ENCODE measurements around the gene PAN3.
A peak's percentile ranks its signal among the peaks of the same experiment; 100 is the strongest.
"Not testable (repeated sequence)": the region's sequence is repeated elsewhere in the genome, so short reads cannot be mapped to it uniquely, and the experiment has no call there.

Gene PAN3

GRCh38 chr13:28138012-28138755 lies at the start of gene PAN3:
Gene PAN3 (plus strand): TSS chr13:28138545. CDS start chr13:28138658, 113 bp downstream.
- peak; percentile 90 for DNase-seq

- no peak for DNase-seq
These were observed 49.3 kb upstream of the PAN3 start for GRCh38 chr13:28089065-28089464.

DNA sequence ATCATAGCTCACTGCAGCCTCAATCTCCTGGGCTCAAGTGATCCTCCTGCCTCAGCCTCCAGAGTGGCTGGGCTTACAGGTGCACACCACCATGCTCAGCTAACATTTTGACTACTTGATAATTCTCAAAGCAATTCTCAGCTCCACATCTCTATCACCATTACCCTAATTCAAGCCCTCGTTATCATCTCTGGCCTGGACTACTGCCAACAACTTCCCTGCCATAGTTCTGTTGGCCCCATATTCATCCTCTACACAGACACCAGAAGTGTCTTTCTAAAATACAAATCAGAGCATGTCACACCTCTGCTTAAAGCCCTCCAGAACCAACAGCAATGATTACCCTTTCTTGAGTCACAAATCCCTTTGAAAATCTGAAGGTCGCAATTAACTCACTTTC lies 45.9 kb upstream of the PAN3 start:
- no peak for DNase-seq

- no peak for DNase-seq
These were observed 44.5 kb upstream of the PAN3 start for GRCh38 chr13:28093881-28094280.

GRCh38 chr13:28094306-28094705 lies 44.0 kb upstream of the PAN3 start:
- no peak for DNase-seq

DNA sequence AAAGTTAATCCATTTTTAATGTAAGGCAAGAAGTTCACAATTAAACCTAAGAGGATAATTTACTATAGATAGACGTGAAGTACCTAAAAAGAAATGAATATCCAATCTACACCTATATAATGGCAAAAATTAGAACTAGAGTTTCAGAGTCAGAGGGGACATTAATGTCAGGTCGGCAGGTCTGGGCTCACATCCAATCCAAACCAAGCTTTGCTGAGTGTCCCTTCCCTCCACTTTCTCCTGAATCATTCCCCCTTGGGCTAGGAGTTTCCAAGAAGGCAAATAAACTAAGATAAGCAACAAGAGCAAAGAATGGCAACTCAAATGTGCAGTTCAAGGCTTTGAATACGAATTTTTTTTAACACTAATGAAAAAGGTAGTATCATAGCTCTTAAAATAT lies 40.8 kb upstream of the PAN3 start:
- no peak for DNase-seq

GRCh38 chr13:28099396-28100149 lies 38.8 kb upstream of the PAN3 start:
- DNase-seq: no peak

DNA sequence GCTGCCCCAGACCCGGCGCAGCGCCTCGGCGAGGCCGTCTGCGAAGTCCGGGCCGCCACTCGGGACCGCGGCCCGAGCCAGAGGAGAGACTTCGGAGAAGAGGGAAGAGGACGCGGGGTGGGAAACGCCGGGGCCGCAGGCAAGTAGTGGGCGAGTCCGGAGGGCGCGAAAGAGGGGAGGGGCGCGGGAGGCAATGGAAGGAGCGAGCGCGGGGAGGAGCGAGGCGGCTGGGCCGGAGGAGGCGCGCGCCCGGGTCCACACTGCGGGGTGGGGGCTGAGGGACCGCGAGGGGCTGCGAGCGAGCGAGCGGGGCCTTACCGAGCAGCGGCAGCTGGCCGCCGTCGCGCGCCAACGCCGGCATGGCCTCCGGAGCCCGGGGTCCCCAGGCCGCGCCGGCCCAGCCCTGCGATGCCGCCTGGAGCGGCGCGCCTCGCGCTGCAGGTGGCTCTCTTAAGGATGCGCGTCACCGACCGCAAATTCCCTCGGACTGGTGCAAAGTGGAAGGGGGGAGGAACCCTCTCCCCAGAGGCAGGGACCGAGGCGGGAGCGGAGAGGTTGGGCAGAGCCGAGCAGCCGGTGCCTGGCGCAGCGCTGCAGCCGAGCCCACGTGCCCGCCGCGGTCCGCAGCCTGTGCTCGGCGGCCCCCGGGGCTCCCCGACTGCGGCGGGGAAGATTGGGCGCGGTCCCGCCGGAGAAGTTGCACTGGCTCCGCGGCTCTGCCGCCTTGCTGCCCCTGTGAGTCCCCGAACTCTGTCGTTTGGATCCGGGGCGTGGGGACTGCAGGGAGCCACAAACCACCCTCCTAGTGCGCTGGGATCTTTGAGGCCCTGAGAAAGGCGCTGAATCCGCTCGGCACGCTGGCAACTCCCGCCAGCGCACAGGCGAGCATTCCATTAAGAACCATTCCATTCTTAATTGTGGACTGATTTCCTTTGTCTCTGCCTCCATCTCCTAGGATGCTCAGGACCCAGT lies 37.9 kb upstream of the PAN3 start, which contains the start of gene FLT3:
TSS of gene FLT3 (minus strand) at position 427 of the 972 bp plus-strand sequence. CDS start at position 361, 66 bp downstream.
- DNase-seq: peak; percentile 16

GRCh38 chr13:28101886-28102285 lies 36.5 kb upstream of the PAN3 start:
- DNase-seq: not testable (repeated sequence)

- DNase-seq: no peak
These were observed 31.4 kb upstream of the PAN3 start for GRCh38 chr13:28106976-28107375.

- DNase-seq: no peak
These were observed 27.9 kb upstream of the PAN3 start for GRCh38 chr13:28110414-28110813.

DNA sequence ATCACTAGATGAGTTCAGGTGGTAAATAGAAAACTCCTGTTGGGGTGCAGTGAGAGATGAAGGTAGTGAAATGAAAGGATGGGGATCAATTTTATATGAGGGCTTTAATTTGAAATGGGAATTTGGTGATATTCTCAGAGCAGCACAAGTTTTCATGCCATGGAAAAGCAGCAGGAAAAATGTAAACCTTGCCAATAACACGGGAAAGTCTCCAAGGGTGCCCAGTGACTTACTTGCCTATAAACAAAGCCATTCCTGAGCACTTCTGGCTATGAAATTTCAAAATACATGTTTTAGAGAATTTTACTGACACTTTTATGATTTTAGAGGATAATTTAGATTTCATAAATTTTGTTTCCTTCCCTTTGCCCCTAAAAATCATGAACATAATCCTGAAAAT lies 21.6 kb upstream of the PAN3 start:
- DNase-seq: no peak

DNA sequence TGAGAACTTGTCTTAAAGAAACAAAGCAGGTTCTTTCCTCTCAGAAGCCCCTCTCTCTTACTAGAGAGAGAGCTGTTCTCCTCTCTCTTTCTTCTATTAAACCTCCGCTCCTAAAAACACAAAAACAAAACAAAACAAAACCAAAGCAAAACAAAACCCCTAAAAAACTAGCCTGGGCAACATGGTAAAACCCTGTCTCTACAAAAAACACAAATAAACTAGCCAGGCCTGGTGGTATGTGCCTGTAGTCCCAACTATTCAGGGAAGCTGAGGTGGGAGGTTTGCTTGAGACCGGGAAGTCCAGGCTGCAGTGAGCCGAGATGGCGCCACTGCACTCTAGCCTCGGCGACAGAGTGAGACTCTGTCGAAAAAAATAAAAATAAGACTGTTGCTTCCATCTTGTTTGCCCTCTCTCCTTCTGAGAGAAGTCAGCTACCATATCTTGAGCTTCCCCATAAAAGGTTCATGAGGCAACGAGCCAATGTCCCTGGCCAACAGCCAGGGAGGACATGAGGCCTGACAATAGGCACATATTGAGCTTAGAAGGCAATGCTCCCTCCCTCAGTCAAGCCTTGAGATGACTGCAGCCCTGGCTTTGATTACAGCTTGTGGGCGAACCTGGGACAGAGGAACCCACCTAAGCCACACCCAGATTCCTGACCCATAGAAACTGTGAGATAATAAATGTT lies 20.5 kb upstream of the PAN3 start:
- DNase-seq: no peak

DNA sequence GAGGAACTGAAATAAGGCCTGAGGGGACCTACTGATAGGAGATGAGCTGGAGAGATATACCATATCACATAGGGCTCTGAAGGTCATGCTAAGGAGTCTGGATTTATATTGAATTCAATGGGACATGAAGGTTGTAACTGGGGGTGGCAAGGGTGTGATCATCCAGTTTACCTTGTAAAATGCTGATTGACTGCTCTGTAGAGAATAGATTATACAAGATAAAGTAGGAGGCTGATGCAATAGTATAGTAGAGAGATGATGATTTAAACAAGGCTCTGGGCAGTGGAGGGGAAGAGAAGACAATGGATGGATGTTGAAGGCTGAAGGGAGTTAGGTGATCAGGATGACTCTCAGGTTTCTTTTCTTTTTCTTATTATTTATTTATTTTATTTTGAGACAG lies 18.0 kb upstream of the PAN3 start:
- DNase-seq: no peak

DNA sequence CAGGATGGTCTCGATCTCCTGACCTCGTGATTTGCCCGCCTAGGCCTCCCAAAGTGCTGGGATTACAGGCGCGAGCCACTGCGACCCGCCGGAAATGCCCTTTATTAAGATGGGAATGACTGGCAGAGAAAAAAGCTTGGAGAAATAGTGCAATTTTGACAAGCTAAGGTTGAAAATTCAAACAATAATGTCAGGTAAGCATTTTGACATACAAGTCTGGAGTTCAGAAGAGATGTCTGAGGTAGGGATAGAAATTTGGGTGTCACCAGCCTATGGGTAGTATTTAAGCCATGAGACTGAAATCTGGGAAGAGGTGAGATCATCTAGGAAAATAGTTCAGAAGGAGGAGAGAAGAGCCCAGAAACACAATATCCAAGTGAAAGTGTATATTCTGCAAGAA lies 17.1 kb upstream of the PAN3 start:
- DNase-seq: no peak

DNA sequence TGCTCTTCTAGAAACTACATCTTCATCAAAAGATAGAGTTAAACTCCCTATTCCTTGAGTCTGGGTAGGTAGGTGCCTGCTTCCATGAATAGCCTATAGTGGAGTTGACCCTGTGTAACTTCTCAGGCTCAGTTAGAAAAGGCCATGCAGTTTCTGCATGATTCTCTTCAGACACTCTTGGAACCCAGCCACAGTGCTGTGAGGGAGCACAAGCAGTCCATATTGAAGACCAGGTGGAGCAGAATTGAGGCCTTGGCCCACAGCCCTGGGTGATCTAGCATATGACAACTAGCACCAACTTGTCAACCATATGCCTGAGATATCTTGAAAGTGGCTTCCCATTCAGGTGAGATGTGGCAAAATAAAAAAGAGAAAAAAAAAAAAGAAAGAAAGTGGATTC lies 10.3 kb upstream of the PAN3 start:
- no peak for DNase-seq

- no peak for DNase-seq
These were observed 9.4 kb upstream of the PAN3 start for GRCh38 chr13:28128926-28129325.

DNA sequence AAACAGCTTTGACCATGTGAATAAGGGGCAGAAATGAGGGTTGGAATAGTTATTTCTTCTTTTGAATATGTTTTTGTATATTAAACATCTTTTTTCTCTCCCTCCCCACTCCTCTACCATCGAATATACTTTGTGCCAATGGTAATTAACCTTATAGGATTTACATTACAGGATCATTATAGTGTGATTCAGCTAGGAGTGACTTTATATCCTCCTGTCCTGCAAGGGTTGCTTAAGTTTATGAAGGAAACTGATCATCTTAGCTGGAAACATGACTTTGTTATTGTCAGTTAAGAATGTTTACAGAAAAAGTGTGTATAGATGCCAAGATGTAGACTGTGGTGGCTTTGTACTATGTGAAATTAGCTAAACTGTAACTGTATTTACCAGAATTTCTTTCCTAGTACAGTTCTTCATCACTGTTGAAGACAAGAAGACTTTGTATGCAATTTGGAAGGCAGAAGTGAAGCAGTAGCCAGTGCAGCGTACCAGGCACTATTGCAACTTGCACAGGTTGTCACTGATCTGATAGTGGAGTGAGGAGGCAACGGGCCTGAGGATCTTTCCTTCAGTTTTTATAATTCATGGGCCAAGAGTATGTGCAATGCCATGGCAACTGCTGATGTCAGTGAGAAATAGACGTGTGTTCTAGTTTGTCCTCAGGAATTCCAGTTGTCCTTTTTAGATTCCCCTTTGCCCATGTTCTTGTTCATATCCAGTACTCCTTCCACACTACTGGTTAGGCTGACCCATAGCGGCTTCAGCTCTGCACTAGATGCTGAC lies 8.2 kb upstream of the PAN3 start:
- no peak for DNase-seq

GRCh38 chr13:28131646-28132045 lies 6.7 kb upstream of the PAN3 start:
- DNase-seq: no peak

DNA sequence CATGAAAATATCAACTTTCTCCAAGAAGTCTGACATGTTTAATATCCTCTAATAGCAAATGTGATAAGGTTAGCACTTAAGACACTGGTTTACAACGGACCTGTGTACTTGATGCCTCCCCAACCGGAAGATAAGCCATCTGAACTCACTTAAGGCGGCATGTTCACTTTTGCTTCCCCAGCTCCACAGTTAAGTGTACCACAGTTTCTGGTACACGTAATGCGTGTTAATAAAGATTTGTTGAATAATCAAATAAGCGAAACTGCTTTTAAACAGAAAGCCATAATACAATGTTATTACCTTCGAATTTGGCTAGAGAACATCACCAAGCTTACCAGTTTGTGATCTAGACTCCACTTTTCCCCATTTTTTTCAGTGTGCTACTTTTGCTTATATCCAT lies 1.4 kb upstream of the PAN3 start:
- DNase-seq: no peak

GRCh38 chr13:28137596-28137995 lies 749 bp upstream of the PAN3 start:
- DNase-seq: no peak
